SK-N-SH treated with all-trans-retinoic acid at 6 μM for 48 hours (cell line): Measurements from ENCODE around the gene PAEP.
"Not testable (repeated sequence)": the region's sequence is repeated elsewhere in the genome, so short reads cannot be mapped to it uniquely, and the experiment has no call there.

ENCODE experiments used
- ATAC-seq: fragments of 200-7000 bp; cut with Tn5 transposase; 3 replicates; pipeline ENCODE4 v1.9.1; 2020; ENCODE audit warnings: mild to moderate bottlenecking, moderate library complexity
- ARNTL ChIP-seq: fragments of 450-650 bp; formaldehyde crosslinking; IDR thresholded peaks from 2 replicates; pipeline ENCODE4 v1.5.0; 2020; ENCODE audit warnings: low read depth, mild to moderate bottlenecking, moderate library complexity, borderline replicate concordance
- BACH2 ChIP-seq: fragments of 250-450 bp; sonication (Bioruptor Pico); IDR thresholded peaks from 2 replicates; pipeline ENCODE4 v1.9.0; 2021; ENCODE audit warnings: mild to moderate bottlenecking, borderline replicate concordance
- CREB5 ChIP-seq: fragments of 250-450 bp; sonication (Bioruptor Pico); IDR thresholded peaks from 2 replicates; pipeline ENCODE4 v1.5.1; 2020; ENCODE audit warnings: low read depth, mild to moderate bottlenecking, moderate library complexity
- CSDC2 ChIP-seq: fragments of 250-450 bp; sonication (Bioruptor Pico); IDR thresholded peaks from 2 replicates; pipeline ENCODE4 v1.5.0; 2020; ENCODE audit warnings: mild to moderate bottlenecking, moderate library complexity
- CSRNP3 ChIP-seq: fragments of 250-450 bp; sonication (Bioruptor Pico); IDR thresholded peaks from 2 replicates; pipeline ENCODE4 v1.5.1; 2021; ENCODE audit warnings: mild to moderate bottlenecking, moderate library complexity
- ESRRG ChIP-seq: fragments of 250-450 bp; sonication (Bioruptor Pico); IDR thresholded peaks from 2 replicates; pipeline ENCODE4 v1.6.1; 2021; ENCODE audit warnings: mild to moderate bottlenecking
- GLIS3 ChIP-seq: fragments of 250-450 bp; sonication (Bioruptor Pico); IDR thresholded peaks from 2 replicates; pipeline ENCODE4 v1.5.0; 2020; ENCODE audit warnings: mild to moderate bottlenecking, moderate library complexity
- ISL1 ChIP-seq: fragments of 250-450 bp; sonication (Bioruptor Pico); IDR thresholded peaks from 2 replicates; pipeline ENCODE4 v2.1.2; 2022; ENCODE audit warnings: mild to moderate bottlenecking, moderate library complexity
- OSR1 ChIP-seq: fragments of 250-450 bp; sonication (Bioruptor Pico); IDR thresholded peaks from 2 replicates; pipeline ENCODE4 v1.8.0; 2022; ENCODE audit warnings: moderate library complexity, mild to moderate bottlenecking, inconsistent platforms
- PATZ1 ChIP-seq: fragments of 250-450 bp; sonication (Bioruptor Pico); IDR thresholded peaks from 2 replicates; pipeline ENCODE4 v1.8.0; 2020; ENCODE audit warnings: mild to moderate bottlenecking, moderate library complexity, borderline replicate concordance
- PPARA ChIP-seq: fragments of 250-450 bp; sonication (Bioruptor Pico); IDR thresholded peaks from 2 replicates; pipeline ENCODE4 v1.5.0; 2020; ENCODE audit warnings: mild to moderate bottlenecking, borderline replicate concordance
- RARB ChIP-seq: fragments of 250-450 bp; sonication (Bioruptor Pico); IDR thresholded peaks from 2 replicates; pipeline ENCODE4 v1.8.0; 2021; ENCODE audit warnings: mild to moderate bottlenecking, moderate library complexity
- SNAI2 ChIP-seq: fragments of 250-450 bp; sonication (Bioruptor Pico); IDR thresholded peaks from 2 replicates; pipeline ENCODE4 v1.5.0; 2020; ENCODE audit warnings: mild to moderate bottlenecking, moderate library complexity
- TCF4 ChIP-seq: fragments of 250-450 bp; sonication (Bioruptor Pico); IDR thresholded peaks from 2 replicates; pipeline ENCODE4 v1.8.0; 2021; ENCODE audit warnings: mild to moderate bottlenecking, moderate library complexity, borderline replicate concordance
- TOX ChIP-seq: fragments of 250-450 bp; sonication (Bioruptor Pico); IDR thresholded peaks from 2 replicates; pipeline ENCODE4 v1.8.0; 2021; ENCODE audit warnings: mild to moderate bottlenecking, moderate library complexity, borderline replicate concordance
- TSHZ2 ChIP-seq: fragments of 250-450 bp; sonication (Bioruptor Pico); IDR thresholded peaks from 2 replicates; pipeline ENCODE4 v1.5.0; 2020; ENCODE audit warnings: mild to moderate bottlenecking, moderate library complexity
- ZFP30 ChIP-seq: fragments of 450-650 bp; formaldehyde crosslinking; IDR thresholded peaks from 2 replicates; pipeline ENCODE4 v1.5.0; 2022; ENCODE audit warnings: mild to moderate bottlenecking, moderate library complexity
- ZNF565 ChIP-seq: fragments of 450-650 bp; formaldehyde crosslinking; conservative IDR thresholded peaks from 2 replicates; pipeline ENCODE4 v1.5.0; 2020; ENCODE audit warnings: low read depth, mild to moderate bottlenecking, moderate library complexity
- ZNF70 ChIP-seq: fragments of 450-650 bp; formaldehyde crosslinking; IDR thresholded peaks from 2 replicates; pipeline ENCODE4 v1.5.0; 2020; ENCODE audit warnings: mild to moderate bottlenecking, moderate library complexity
- ZNF8 ChIP-seq: fragments of 450-650 bp; formaldehyde crosslinking; IDR thresholded peaks from 2 replicates; pipeline ENCODE4 v1.5.0; 2020; ENCODE audit warnings: mild to moderate bottlenecking, moderate library complexity

Gene PAEP

GRCh38 chr9:135533674-135534073 is 27.9 kb upstream of the PAEP start:
- no peak for TF ChIP-seq TSHZ2 (CRISPR knock-in tag)
- TF ChIP-seq PPARA: no peak
- TF ChIP-seq CREB5 (CRISPR knock-in tag): no peak
- no peak for TF ChIP-seq ISL1
- TF ChIP-seq ESRRG (CRISPR knock-in tag): no peak
- TF ChIP-seq PATZ1 (CRISPR knock-in tag): no peak
- no peak for TF ChIP-seq OSR1
- TF ChIP-seq ZFP30 (CRISPR knock-in tag): no peak
- no peak for TF ChIP-seq BACH2 (CRISPR knock-in tag)
- no peak for TF ChIP-seq ZNF70 (CRISPR knock-in tag)
- no peak for TF ChIP-seq ARNTL
- TF ChIP-seq ZNF565: no peak
- no peak for TF ChIP-seq GLIS3 (CRISPR knock-in tag)
- TF ChIP-seq ZNF8: no peak
- no peak for TF ChIP-seq SNAI2 (CRISPR knock-in tag)
- no peak for TF ChIP-seq RARB (CRISPR knock-in tag)
- ATAC-seq: no peak

GRCh38 chr9:135534192-135534711 is 27.3 kb upstream of the PAEP start:
- not testable (repeated sequence) for ATAC-seq

- not testable (repeated sequence) for ATAC-seq
Measured at GRCh38 chr9:135534826-135535225, 26.7 kb upstream of the PAEP start.

GRCh38 chr9:135535631-135536030 is 25.9 kb upstream of the PAEP start:
- not testable (repeated sequence) for ATAC-seq

GRCh38 chr9:135536216-135536615 is 25.3 kb upstream of the PAEP start:
- ATAC-seq: no peak
- TF ChIP-seq CSRNP3 (CRISPR knock-in tag): no peak
- no peak for TF ChIP-seq ARNTL
- no peak for TF ChIP-seq CSDC2
- no peak for TF ChIP-seq OSR1
- no peak for TF ChIP-seq ISL1
- TF ChIP-seq ZFP30 (CRISPR knock-in tag): no peak
- no peak for TF ChIP-seq PATZ1 (CRISPR knock-in tag)
- no peak for TF ChIP-seq ZNF8
- TF ChIP-seq TCF4 (CRISPR knock-in tag): no peak
- TF ChIP-seq BACH2 (CRISPR knock-in tag): no peak
- no peak for TF ChIP-seq TOX (CRISPR knock-in tag)
- TF ChIP-seq GLIS3 (CRISPR knock-in tag): no peak
- TF ChIP-seq, all 23 proteins: peak for 0
